A673 (cell line): ENCODE measurements around the gene SEC61B. TPM values are rescaled to one million over a fixed set of nuclear protein-coding genes. Genes with fewer than 3 reads are reported as not detected.

Experiments
- BruUV-seq: library from RNA; stranded (reverse); fragments of 400-500 nt; replicated peaks from 2 replicates; lab custom pipeline; 2021; lab: Mats Ljungman, UMichigan
- CTCF ChIA-PET: fragments of 300-600 bp; sonication (Branson Sonifier 250); formaldehyde crosslinking; loops from one replicate; lab custom pipeline; 2022; ENCODE audit warnings: antibody characterized with exemption; lab: Charles Lee
- POLR2A ChIA-PET: fragments of 300-600 bp; sonication (Branson Sonifier 250); formaldehyde crosslinking; loops from one replicate; lab custom pipeline; 2022; ENCODE audit warnings: antibody characterized with exemption; ENCODE audit not compliant: low non-redundant PET; lab: Charles Lee
- DNase-seq: peaks from one replicate; pipeline ENCODE4 v3.0.0-alpha.2; 2015; ENCODE audit warnings: low spot score
- H3K27ac ChIP-seq: fragments of 200-600 bp; sonication (generic); 2 replicates; pipeline ENCODE4 v1.5.1; 2016; ENCODE audit warnings: mixed run types, low read depth, mild to moderate bottlenecking, mixed read lengths, antibody characterized with exemption, low read length; ENCODE audit not compliant: poor library complexity, severe bottlenecking
- H3K27me3 ChIP-seq: fragments of 200-600 bp; sonication (generic); replicated peaks from 2 replicates; pipeline ENCODE4 v1.6.1; 2017; ENCODE audit warnings: mixed run types, low read depth, mild to moderate bottlenecking, mixed read lengths, antibody characterized with exemption, low read length; ENCODE audit not compliant: insufficient read depth, poor library complexity
- H3K36me3 ChIP-seq: fragments of 200-600 bp; sonication (generic); 2 replicates; pipeline ENCODE4 v1.6.1; 2016; ENCODE audit warnings: mixed run types, mild to moderate bottlenecking, mixed read lengths, antibody characterized with exemption, low read length; ENCODE audit not compliant: insufficient read depth, poor library complexity, severe bottlenecking
- H3K4me1 ChIP-seq: fragments of 200-600 bp; sonication (generic); 2 replicates; pipeline ENCODE4 v1.6.1; 2017; ENCODE audit warnings: mixed run types, mild to moderate bottlenecking, mixed read lengths, antibody characterized with exemption, low read length; ENCODE audit not compliant: insufficient read depth, poor library complexity, severe bottlenecking
- H3K4me3 ChIP-seq: fragments of 200-600 bp; sonication (generic); 2 replicates; pipeline ENCODE4 v1.5.1; 2016; ENCODE audit warnings: low read depth, mixed run types, mild to moderate bottlenecking, mixed read lengths, low read length; ENCODE audit not compliant: poor library complexity, severe bottlenecking
- H3K9me3 ChIP-seq: fragments of 200-600 bp; sonication (generic); 2 replicates; pipeline ENCODE4 v1.6.1; 2016; ENCODE audit warnings: mixed run types, low read depth, mild to moderate bottlenecking, mixed read lengths, antibody characterized with exemption, low read length; ENCODE audit not compliant: poor library complexity, severe bottlenecking
- EZH2 ChIP-seq: fragments of 200-600 bp; sonication (generic); IDR thresholded peaks from 2 replicates; pipeline ENCODE4 v1.6.1; 2017; ENCODE audit warnings: borderline replicate concordance, low read depth, mild to moderate bottlenecking, mixed read lengths, antibody characterized with exemption, low read length; ENCODE audit not compliant: poor library complexity, severe bottlenecking
- intact Hi-C: fragments of 100-400 bp; cut with micrococcal nuclease; formaldehyde crosslinking; loops from one replicate; pipeline ENCODE4 v1.10.0; 2022; ENCODE audit not compliant: unreplicated experiment
- total RNA-seq: library from RNA; stranded (reverse); gene quantifications from 2 replicates; pipeline ENCODE4 v1.2.3, GENCODE V29; 2021
- TF ChIP-seq, protein P1 (sequence below): fragments of 300-800, 200-600 bp; sonication (generic); conservative IDR thresholded peaks from 2 replicates; pipeline ENCODE4 v1.5.1; 2017; ENCODE audit warnings: low read depth, mild to moderate bottlenecking, antibody characterized with exemption, low read length, moderate library complexity, mixed read lengths

SEC61B gene
- total RNA-seq, 1 experiment from 2014 or later, result 183 TPM

DNA sequence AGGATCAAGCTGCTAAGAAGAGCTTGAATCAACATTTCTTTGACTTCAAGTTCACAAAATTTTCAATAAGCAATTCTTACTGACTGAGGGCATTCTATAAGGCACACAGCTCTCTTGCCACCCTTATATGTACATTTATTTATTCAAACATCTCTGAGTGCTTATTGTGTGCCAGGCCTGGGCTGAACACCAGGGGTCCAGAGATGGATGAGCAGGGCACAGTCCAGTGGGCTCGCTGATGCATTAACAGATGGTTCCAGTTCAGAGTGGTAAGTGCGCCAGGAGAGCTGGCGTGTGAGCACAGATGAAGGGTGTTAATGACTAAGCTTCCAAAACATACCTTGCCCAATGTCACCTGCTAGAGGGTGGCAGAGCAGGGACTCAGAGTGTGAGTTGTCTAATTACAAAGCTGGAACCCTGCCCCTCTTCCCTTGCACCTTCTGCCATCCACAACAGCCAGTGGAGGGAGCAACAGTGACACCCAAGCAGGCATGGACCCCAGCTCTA, 24.9 kb upstream of the SEC61B start:
- TF ChIP-seq, protein P1, sequence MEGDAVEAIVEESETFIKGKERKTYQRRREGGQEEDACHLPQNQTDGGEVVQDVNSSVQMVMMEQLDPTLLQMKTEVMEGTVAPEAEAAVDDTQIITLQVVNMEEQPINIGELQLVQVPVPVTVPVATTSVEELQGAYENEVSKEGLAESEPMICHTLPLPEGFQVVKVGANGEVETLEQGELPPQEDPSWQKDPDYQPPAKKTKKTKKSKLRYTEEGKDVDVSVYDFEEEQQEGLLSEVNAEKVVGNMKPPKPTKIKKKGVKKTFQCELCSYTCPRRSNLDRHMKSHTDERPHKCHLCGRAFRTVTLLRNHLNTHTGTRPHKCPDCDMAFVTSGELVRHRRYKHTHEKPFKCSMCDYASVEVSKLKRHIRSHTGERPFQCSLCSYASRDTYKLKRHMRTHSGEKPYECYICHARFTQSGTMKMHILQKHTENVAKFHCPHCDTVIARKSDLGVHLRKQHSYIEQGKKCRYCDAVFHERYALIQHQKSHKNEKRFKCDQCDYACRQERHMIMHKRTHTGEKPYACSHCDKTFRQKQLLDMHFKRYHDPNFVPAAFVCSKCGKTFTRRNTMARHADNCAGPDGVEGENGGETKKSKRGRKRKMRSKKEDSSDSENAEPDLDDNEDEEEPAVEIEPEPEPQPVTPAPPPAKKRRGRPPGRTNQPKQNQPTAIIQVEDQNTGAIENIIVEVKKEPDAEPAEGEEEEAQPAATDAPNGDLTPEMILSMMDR, result no peak
- no peak for TF ChIP-seq EZH2
- ChIA-PET CTCF (no interaction called here), POLR2A (no interaction called here)

DNA sequence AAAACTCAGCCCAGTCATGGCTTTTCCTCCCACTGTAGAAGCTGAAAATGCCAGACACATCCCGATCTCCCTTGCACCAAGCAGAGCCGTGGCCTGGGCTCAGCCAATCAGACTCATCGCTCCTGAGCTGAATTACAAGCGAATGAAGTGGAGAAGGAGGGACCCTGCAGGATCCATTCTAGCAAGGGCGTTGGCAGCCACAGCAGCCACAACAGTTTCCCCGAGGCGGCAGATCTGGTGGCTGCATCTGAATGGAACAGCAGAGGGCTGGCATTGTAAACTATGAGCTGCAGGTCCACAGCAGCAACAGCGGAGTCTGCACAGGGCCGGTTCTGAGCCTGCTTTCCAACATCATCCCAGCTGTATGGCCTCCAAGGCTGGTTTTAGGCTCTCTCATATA, 24.1 kb upstream of the SEC61B start:
- no TSS peak for BruUV-seq
- no peaks in the 10 kb centered on the region for H3K9me3 ChIP-seq
- TF ChIP-seq, protein P1, result no peak
- TF ChIP-seq EZH2, result no peak
- intact Hi-C loops, result no loop called here
- no peak overlapping the region for H3K4me3 ChIP-seq
- H3K27me3 ChIP-seq, result no peaks in the 10 kb centered on the region
- ChIA-PET POLR2A (no interaction called here), CTCF (no interaction called here)
- no peak for DNase-seq
- H3K4me1 ChIP-seq, result no peaks in the 10 kb centered on the region
- no peak overlapping the region for H3K27ac ChIP-seq
- no peaks in the 10 kb centered on the region for H3K36me3 ChIP-seq

More for the DNA sequence above, 24.9 kb upstream of the SEC61B start:
- BruUV-seq, result no TSS peak
- Histone ChIP-seq H3K4me1 (no peaks in the 10 kb centered on the region), H3K4me3 (no peak overlapping the region), H3K27ac (no peak overlapping the region), H3K27me3 (no peaks in the 10 kb centered on the region), H3K36me3 (no peaks in the 10 kb centered on the region), H3K9me3 (no peaks in the 10 kb centered on the region)
- intact Hi-C loops, result no loop called here
- DNase-seq, result no peak

DNA sequence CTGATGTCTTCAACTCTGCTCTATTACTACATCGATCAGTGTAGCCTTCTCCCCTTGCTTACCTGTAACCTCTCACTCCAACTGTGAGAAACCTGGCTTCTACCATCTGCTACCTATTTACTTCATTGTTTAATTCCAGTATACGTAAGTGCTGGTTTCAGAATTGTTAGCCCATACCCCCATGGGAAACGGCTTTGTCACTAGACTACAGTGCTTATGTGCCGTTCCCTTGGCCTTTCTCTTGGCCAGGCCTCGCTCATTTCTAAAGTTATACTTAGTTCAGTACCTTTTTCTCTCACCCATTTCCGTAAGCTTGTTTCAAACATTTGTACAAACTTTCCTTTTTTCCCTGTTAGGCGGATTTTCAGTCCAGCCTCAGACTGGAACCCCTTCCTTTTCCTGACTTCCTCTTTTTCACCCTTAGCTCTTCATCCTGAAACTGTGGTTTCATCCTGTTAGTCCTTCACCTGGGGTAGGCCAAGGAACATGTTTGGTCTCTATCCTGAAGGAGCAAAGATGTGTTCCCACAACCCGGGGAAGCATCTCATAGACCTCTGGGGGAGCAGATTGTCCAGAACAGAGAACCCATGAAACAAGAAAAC, 22.0 kb upstream of the SEC61B start:
- POLR2A ChIA-PET, result no interaction called here
- CTCF ChIA-PET, result no interaction called here
- no TSS peak for BruUV-seq

More for the DNA sequence above, 22.0 kb upstream of the SEC61B start:
- H3K27me3 ChIP-seq, result no peaks in the 10 kb centered on the region
- no peaks in the 10 kb centered on the region for H3K9me3 ChIP-seq
- no peak for TF ChIP-seq EZH2
- TF ChIP-seq, protein P1, result no peak
- intact Hi-C loops, result no loop called here
- no peak overlapping the region for H3K4me3 ChIP-seq
- no peak for DNase-seq
- H3K36me3 ChIP-seq, result no peaks in the 10 kb centered on the region
- no peak overlapping the region for H3K27ac ChIP-seq
- H3K4me1 ChIP-seq, result no peaks in the 10 kb centered on the region
